ENCODE measurements around the gene SIRPB1. TPM values are rescaled to one million over a fixed set of nuclear protein-coding genes. Genes with fewer than 3 reads are reported as not detected.
A peak's percentile ranks its signal among the peaks of the same experiment; 100 is the strongest.

SIRPB1 gene
- total RNA-seq, 1 experiment from 2014 or later = 2.4 TPM

GRCh38 chr20:1665345-1665744 is 45.5 kb upstream of the SIRPB1 start:
- DNase-seq (ENCODE audit: unreplicated experiment) = no peak
- intact Hi-C loops (cut with micrococcal nuclease) = no loop called here
- BruUV-seq (replicated peaks) = no TSS peak
- no peak for TF ChIP-seq CTCF (IDR thresholded peaks at IDR 0.05; ENCODE audit: unreplicated experiment)
- Mint-ChIP-seq H3K27me3 (ENCODE audit: insufficient read depth, unreplicated experiment) (no peaks in the 10 kb centered on the region), H3K27ac (ENCODE audit: low read depth, unreplicated experiment) (no peak overlapping the region), H3K4me1 (ENCODE audit: insufficient read depth, unreplicated experiment) (peaks cover 15% of the 10 kb centered on the region), H3K9me3 (ENCODE audit: unreplicated experiment) (no peaks in the 10 kb centered on the region), H3K36me3 (ENCODE audit: insufficient read depth, unreplicated experiment) (no peaks in the 10 kb centered on the region), H3K4me3 (ENCODE audit: unreplicated experiment) (no peak overlapping the region)
- CTCF ChIA-PET = no interaction called here
- POLR2A ChIA-PET = no interaction called here

- CTCF ChIA-PET = no interaction called here
- H3K36me3 Mint-ChIP-seq (ENCODE audit: insufficient read depth, unreplicated experiment) = no peaks in the 10 kb centered on the region
- H3K27me3 Mint-ChIP-seq (ENCODE audit: insufficient read depth, unreplicated experiment) = no peaks in the 10 kb centered on the region
- H3K4me3 Mint-ChIP-seq (ENCODE audit: unreplicated experiment) = no peak overlapping the region
- H3K27ac Mint-ChIP-seq (ENCODE audit: low read depth, unreplicated experiment) = no peak overlapping the region
- H3K9me3 Mint-ChIP-seq (ENCODE audit: unreplicated experiment) = no peaks in the 10 kb centered on the region
- POLR2A ChIA-PET = no interaction called here
- DNase-seq (ENCODE audit: unreplicated experiment) = no peak
- intact Hi-C loops (cut with micrococcal nuclease) = no loop called here
- no TSS peak for BruUV-seq (replicated peaks)
- peaks cover 15% of the 10 kb centered on the region for H3K4me1 Mint-ChIP-seq (ENCODE audit: insufficient read depth, unreplicated experiment)
- no peak for TF ChIP-seq CTCF (IDR thresholded peaks at IDR 0.05; ENCODE audit: unreplicated experiment)
Observed at GRCh38 chr20:1664911-1665310, 45.1 kb upstream of the SIRPB1 start.

GRCh38 chr20:1663917-1664316 is 44.1 kb upstream of the SIRPB1 start:
- intact Hi-C loops (cut with micrococcal nuclease) = no loop called here
- POLR2A ChIA-PET = no interaction called here
- no peak overlapping the region for H3K27ac Mint-ChIP-seq (ENCODE audit: low read depth, unreplicated experiment)
- TF ChIP-seq CTCF (IDR thresholded peaks at IDR 0.05; ENCODE audit: unreplicated experiment) = no peak
- H3K36me3 Mint-ChIP-seq (ENCODE audit: insufficient read depth, unreplicated experiment) = no peaks in the 10 kb centered on the region
- no peaks in the 10 kb centered on the region for H3K27me3 Mint-ChIP-seq (ENCODE audit: insufficient read depth, unreplicated experiment)
- H3K9me3 Mint-ChIP-seq (ENCODE audit: unreplicated experiment) = no peaks in the 10 kb centered on the region
- DNase-seq (ENCODE audit: unreplicated experiment) = peak; percentile 40
- H3K4me1 Mint-ChIP-seq (ENCODE audit: insufficient read depth, unreplicated experiment) = peaks cover 9% of the 10 kb centered on the region
- CTCF ChIA-PET = interaction anchor here (0.6 kb wide), 1 partner anchor 70 kb away, joined by 4 read pairs; no protein-coding TSS in a partner anchor
- no peak overlapping the region for H3K4me3 Mint-ChIP-seq (ENCODE audit: unreplicated experiment)
- BruUV-seq (replicated peaks) = no TSS peak

- no peak for TF ChIP-seq CTCF (IDR thresholded peaks at IDR 0.05; ENCODE audit: unreplicated experiment)
- CTCF ChIA-PET = interaction anchor here (0.6 kb wide), 1 partner anchor 325 kb away, joined by 3 read pairs; no protein-coding TSS in a partner anchor
- Mint-ChIP-seq H3K9me3 (ENCODE audit: unreplicated experiment) (no peaks in the 10 kb centered on the region), H3K36me3 (ENCODE audit: insufficient read depth, unreplicated experiment) (no peaks in the 10 kb centered on the region), H3K27ac (ENCODE audit: low read depth, unreplicated experiment) (no peak overlapping the region), H3K27me3 (ENCODE audit: insufficient read depth, unreplicated experiment) (peaks cover 11% of the 10 kb centered on the region), H3K4me1 (ENCODE audit: insufficient read depth, unreplicated experiment) (peaks cover 9% of the 10 kb centered on the region), H3K4me3 (ENCODE audit: unreplicated experiment) (no peak overlapping the region)
- POLR2A ChIA-PET = interaction anchor here (0.6 to 0.7 kb wide), 3 partner anchors 59 to 135 kb away, joined by 3 read pairs; no protein-coding TSS in a partner anchor
- DNase-seq (ENCODE audit: unreplicated experiment) = no peak
- intact Hi-C loops (cut with micrococcal nuclease) = no loop called here
- BruUV-seq (replicated peaks) = no TSS peak
Observed at GRCh38 chr20:1661542-1662299, 41.9 kb upstream of the SIRPB1 start.

All from MCF 10A (cell line).